Muscle of arm (tissue), 12 donors: ENCODE data around the gene RETREG3. TPM values are rescaled to one million over a fixed set of nuclear protein-coding genes. Genes with fewer than 3 reads are reported as not detected.
A peak's percentile ranks its signal among the peaks of the same experiment; 100 is the strongest.
"Not testable (repeated sequence)": the region's sequence is repeated elsewhere in the genome, so short reads cannot be mapped to it uniquely, and the experiment has no call there.

Source experiments
- DNase-seq: peaks from one replicate; pipeline ENCODE4 v3.0.0-alpha.2; 2013
- polyA plus RNA-seq, 12 donors: library from polyadenylated mRNA; unstranded; fragments of 120-200 nt; gene quantifications; one replicate each; pipeline ENCODE4 v1.2.1, GENCODE V29; 2013; ENCODE audit not compliant: insufficient read length in 12 of 12

RETREG3 gene
- polyA plus RNA-seq, 12 donors, result 26.3 to 40.9 (median 36.8) TPM; not detected in 1

- no peak for DNase-seq
Observed at GRCh38 chr17:42553866-42554249, 55.3 kb downstream of the RETREG3 start.

- no peak for DNase-seq
Observed at GRCh38 chr17:42553161-42553818, 55.9 kb downstream of the RETREG3 start.

DNA sequence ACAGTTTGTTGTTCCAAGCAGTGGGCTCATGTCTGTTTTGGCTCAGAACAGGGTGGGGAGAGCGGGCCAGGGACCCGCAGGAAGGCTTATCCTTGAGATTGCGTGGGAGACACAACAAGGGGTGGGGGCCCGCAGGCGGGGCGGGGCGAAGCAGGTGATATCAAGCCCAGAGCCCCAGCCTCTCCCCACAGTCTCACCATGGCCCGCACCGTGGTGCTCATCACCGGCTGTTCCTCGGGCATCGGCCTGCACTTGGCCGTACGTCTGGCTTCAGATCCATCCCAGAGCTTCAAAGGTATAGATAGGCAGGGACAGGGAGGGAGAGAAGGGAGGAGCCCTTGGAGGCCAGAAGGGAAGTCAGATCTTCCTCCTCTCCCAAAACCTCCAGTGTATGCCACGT, 56.4 kb downstream of the RETREG3 start, which contains the start of gene HSD17B1:
Gene HSD17B1, plus strand, starts transcription at position 188 of the 400 bp plus-strand sequence. Its CDS starts 11 bp downstream, at position 199.
- DNase-seq, result not testable (repeated sequence)

DNA sequence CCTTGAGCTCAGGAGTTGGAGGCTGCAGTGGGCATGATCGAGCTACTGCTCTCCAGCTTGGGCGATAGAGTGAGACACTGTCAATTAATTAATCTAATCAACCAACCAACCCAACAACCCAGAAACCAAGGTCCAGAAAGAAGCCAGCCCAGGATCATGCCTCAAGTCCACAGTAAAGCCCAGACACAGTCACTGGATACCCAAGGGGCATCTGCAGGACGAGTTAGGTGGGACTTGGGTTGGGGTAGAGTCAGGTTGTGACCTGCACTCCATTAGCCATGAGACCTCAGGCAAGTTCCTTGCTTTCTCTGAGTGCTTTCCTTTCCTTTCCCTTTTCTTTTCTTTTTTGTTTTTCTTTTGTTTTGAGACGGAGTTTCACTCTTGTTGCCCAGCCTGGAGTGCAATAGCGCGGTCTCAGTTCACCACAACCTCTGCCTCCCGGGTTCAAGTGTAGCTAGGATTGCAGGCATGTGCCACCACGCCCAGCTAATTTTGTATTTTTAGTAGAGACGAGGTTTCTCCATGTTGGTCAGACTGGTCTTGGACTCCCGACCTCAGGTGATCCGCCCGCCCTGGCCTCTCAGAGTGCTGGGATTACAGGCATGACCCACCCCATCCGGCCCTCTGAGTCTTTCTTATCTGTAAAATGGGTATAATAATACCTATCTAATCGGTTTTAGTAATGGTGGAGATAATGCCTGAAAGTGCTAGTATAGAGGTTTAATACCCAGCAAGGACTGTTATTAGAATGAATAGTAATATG, 60.0 kb downstream of the RETREG3 start:
- DNase-seq, result no peak

DNA sequence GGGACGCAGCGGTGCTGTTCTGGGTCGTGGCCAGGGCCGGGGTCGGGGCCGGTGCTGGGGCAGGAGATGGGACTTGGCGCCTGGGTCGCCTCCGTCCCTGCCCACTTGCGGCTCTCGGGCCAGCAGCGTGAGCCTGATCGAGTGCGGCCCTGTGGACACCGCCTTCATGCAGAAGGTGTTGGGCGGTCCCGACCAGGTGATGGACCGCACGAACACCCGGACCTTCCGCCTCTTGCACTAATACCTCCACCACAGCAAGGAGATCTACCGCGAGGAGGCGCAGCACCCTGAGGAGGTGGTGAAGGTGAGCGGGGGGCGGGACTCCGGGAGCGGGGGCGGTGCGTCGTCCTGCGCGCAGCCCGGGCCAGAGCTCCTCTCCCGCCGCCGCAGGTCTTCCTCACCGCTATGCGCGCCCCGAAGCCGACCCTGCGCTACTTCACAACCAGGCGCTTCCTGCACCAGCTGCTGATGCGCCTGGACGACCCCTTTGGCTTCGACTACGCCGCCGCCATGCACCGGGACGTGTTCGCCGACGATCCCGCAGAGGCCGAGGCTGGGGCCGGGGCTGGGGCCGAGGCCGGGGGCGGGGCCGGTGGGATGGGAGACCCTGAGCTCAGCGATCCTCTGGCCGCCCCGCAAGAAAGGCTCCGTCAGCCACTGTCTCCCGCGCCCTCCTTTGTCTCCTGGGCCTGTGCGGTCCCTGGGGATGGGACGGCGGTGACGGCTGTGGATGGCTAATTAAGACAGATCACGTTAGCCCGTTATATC, 60.9 kb downstream of the RETREG3 start:
- no peak for DNase-seq

- DNase-seq, result no peak
Observed at GRCh38 chr17:42547698-42548069, 61.5 kb downstream of the RETREG3 start.

DNA sequence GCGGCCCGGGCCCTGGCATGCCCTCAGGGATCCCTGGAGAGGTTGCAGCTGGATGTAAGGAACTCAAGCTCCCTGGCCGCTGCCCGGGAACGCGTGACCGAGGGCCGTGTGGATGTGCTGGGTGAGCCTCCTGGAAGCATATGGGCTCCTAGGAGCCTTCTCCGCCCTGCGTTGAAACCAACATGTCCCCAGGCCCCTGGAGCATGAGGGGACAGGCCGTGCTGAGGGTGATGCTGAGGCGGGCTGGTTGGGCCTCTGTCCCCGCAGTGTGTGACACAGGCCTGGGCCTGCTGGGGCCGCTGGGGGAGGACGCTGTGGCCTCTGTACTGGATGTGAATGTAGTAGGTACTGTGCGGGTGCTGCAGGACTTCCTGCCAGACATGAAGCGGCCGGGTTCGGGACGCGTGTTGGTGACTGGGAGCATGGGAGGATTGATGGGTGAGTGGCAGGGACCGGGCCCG, 62.1 kb downstream of the RETREG3 start:
- DNase-seq, result no peak

- DNase-seq, result not testable (repeated sequence)
Observed at GRCh38 chr17:42545755-42546505, 63.2 kb downstream of the RETREG3 start.

GRCh38 chr17:42544874-42545283, 64.3 kb downstream of the RETREG3 start:
- DNase-seq, result no peak

DNA sequence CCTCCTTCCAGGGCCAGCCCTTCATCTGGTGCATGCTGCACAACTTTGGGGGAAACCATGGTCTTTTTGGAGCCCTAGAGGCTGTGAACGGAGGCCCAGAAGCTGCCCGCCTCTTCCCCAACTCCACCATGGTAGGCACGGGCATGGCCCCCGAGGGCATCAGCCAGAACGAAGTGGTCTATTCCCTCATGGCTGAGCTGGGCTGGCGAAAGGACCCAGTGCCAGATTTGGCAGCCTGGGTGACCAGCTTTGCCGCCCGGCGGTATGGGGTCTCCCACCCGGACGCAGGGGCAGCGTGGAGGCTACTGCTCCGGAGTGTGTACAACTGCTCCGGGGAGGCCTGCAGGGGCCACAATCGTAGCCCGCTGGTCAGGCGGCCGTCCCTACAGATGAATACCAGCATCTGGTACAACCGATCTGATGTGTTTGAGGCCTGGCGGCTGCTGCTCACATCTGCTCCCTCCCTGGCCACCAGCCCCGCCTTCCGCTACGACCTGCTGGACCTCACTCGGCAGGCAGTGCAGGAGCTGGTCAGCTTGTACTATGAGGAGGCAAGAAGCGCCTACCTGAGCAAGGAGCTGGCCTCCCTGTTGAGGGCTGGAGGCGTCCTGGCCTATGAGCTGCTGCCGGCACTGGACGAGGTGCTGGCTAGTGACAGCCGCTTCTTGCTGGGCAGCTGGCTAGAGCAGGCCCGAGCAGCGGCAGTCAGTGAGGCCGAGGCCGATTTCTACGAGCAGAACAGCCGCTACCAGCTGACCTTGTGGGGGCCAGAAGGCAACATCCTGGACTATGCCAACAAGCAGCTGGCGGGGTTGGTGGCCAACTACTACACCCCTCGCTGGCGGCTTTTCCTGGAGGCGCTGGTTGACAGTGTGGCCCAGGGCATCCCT, 65.7 kb downstream of the RETREG3 start:
- no peak for DNase-seq

DNA sequence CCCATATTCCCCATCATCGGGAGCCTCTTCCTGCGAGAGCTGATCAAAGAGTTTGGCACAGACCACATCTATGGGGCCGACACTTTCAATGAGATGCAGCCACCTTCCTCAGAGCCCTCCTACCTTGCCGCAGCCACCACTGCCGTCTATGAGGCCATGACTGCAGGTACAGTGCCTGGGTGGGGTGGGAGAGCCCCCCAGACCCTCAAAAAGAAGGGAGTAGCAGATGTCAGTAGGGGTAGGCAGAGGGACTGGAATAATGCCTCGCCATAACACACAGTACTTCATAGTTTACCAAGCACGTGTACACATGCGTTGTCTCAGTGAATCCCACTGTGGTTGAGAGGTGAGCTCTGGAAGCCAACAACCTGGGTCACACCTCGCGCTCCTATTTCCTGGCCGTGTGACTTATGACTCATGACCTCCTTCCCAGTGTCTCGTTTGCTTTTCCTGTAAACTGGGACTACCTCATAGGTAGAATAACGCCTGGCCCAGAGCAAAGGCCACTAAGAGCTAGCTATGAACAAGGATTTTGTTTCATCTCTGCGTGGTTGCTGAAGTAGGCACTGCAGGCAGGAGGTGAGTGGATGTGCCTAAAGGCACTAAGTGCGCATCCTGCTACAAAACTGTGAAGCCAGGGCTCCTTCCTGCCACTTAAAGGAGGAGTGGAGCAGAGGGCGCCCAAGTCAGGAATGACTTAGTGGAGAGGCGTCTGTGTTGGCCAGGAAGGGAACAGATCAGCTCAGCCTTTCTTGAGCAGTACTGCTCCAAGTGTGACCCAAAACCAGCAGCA, 67.9 kb downstream of the RETREG3 start:
- DNase-seq, result no peak

GRCh38 chr17:42540558-42540957, 68.6 kb downstream of the RETREG3 start:
- DNase-seq, result not testable (repeated sequence)

- DNase-seq, result no peak
Observed at GRCh38 chr17:42538482-42538881, 70.7 kb downstream of the RETREG3 start.

- DNase-seq, result no peak
Observed at GRCh38 chr17:42537826-42538451, 71.2 kb downstream of the RETREG3 start.

- no peak for DNase-seq
Observed at GRCh38 chr17:42537156-42537805, 71.9 kb downstream of the RETREG3 start.

- peak; percentile 75 for DNase-seq
Observed at GRCh38 chr17:42536372-42537155, 72.6 kb downstream of the RETREG3 start.

GRCh38 chr17:42536048-42536371, 73.2 kb downstream of the RETREG3 start, which contains the start of gene NAGLU:
Gene NAGLU (plus strand): TSS chr17:42536241. CDS start chr17:42536273, 32 bp downstream.
- DNase-seq, result peak; percentile 96
